Measurements from ENCODE around the gene ADK.

ADK gene

GRCh38 chr10:74249865-74250264 lies 98.8 kb downstream of the ADK start:
- no peak for DNase-seq (ENCODE audit: low spot score)
- no peak for TF ChIP-seq CTCF (IDR thresholded peaks at IDR 0.05)

GRCh38 chr10:74255214-74255613 lies 104.2 kb downstream of the ADK start:
- DNase-seq (ENCODE audit: low spot score) = no peak
- Histone ChIP-seq H3K4me3 (no peak overlapping the region), H3K27ac (no peak overlapping the region)
- TF ChIP-seq CTCF (IDR thresholded peaks at IDR 0.05) = no peak

More at GRCh38 chr10:74249865-74250264, 98.8 kb downstream of the ADK start:
- no peak overlapping the region for H3K27ac ChIP-seq
- H3K4me3 ChIP-seq = no peak overlapping the region

DNA sequence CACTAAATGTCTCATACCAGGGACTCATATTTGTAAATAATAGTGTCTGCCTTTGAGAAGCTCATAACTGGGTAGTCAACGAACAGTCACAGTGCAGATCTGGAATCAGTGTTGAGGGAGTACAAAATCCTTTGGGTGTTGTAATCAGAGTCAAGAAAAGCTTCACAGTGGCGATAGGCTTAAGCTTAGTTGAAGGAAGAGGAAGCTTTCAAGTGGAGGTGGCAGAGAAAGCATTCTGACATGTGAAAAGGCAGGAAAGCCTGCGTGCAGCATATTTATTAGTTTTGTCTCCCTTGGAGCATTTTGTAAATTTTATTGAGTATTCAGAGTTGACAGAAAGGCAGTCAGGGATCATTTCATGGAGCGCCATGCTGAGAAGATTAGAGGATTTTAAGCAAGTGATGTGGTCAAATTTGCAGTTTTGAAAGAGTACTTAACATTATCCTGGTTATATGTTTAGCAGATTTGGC lies 104.9 kb downstream of the ADK start:
- DNase-seq (ENCODE audit: low spot score) = no peak
- TF ChIP-seq CTCF (IDR thresholded peaks at IDR 0.05) = no peak
- no peak overlapping the region for H3K4me3 ChIP-seq
- H3K27ac ChIP-seq = no peak overlapping the region

GRCh38 chr10:74262856-74263255 lies 111.8 kb downstream of the ADK start:
- no peak for TF ChIP-seq CTCF (IDR thresholded peaks at IDR 0.05)
- DNase-seq (ENCODE audit: low spot score) = no peak
- Histone ChIP-seq H3K27ac (no peak overlapping the region), H3K4me3 (no peak overlapping the region)

- TF ChIP-seq CTCF (IDR thresholded peaks at IDR 0.05) = no peak
- no peak overlapping the region for H3K4me3 ChIP-seq
- DNase-seq (ENCODE audit: low spot score) = no peak
- no peak overlapping the region for H3K27ac ChIP-seq
Observed at GRCh38 chr10:74263996-74264395, 113.0 kb downstream of the ADK start.

DNA sequence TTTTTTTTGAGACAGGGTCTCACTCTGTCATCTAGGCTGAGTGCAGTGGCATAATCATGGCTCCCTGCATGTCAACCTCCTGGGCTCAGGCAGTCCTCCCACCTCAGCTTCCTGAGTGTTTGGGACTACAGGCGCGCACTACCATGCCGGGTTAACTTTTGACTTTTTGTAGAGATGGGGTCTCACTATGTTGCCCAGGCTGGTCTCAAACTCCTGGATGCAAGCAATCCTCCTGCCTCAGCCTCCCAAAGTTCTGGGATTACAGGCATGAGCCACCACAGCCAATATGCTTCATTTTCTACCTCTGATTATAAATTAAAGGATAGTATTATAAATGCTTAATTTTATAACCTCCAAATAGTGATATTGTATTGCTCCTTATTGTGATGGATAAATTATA lies 121.3 kb downstream of the ADK start:
- no peak for DNase-seq (ENCODE audit: low spot score)
- no peak overlapping the region for H3K4me3 ChIP-seq
- TF ChIP-seq CTCF (IDR thresholded peaks at IDR 0.05) = no peak
- no peak overlapping the region for H3K27ac ChIP-seq

- TF ChIP-seq CTCF (IDR thresholded peaks at IDR 0.05) = no peak
- Histone ChIP-seq H3K4me3 (no peak overlapping the region), H3K27ac (no peak overlapping the region)
- no peak for DNase-seq (ENCODE audit: low spot score)
Observed at GRCh38 chr10:74275755-74276290, 124.8 kb downstream of the ADK start.

Measured in coronary artery (tissue), 2 donors.